ENCODE measurements around the gene ATP1A2. TPM values are rescaled to one million over a fixed set of nuclear protein-coding genes. Genes with fewer than 3 reads are reported as not detected.

ATP1A2 gene
- total RNA-seq, 1 donor from 2014 or later: 4.5 TPM

- Histone ChIP-seq H3K27me3 (ENCODE audit: low read depth) (no peaks in the 10 kb centered on the region), H3K27ac (peak overlapping the region; percentile 93), H3K9me3 (no peaks in the 10 kb centered on the region), H3K4me3 (peak overlapping the region; percentile 90), H3K4me1 (peaks cover 44% of the 10 kb centered on the region), H3K36me3 (peaks cover 10% of the 10 kb centered on the region)
- ATAC-seq: peak; percentile 92 to 93
- intact Hi-C loops (cut with DNase I): no loop called here
- DNase-seq: peak; percentile 98
- no peak for TF ChIP-seq CTCF (IDR thresholded peaks at IDR 0.05)
Measured at GRCh38 chr1:160098852-160099561, 16.6 kb upstream of the ATP1A2 start.

- Histone ChIP-seq H3K4me3 (no peak overlapping the region), H3K36me3 (peaks cover 2% of the 10 kb centered on the region), H3K4me1 (peaks cover 44% of the 10 kb centered on the region), H3K27me3 (ENCODE audit: low read depth) (no peaks in the 10 kb centered on the region), H3K9me3 (no peaks in the 10 kb centered on the region), H3K27ac (peak overlapping the region; percentile 93)
- no peak for TF ChIP-seq CTCF (IDR thresholded peaks at IDR 0.05)
- no peak for ATAC-seq
- intact Hi-C loops (cut with DNase I): no loop called here
- DNase-seq: no peak
Measured at GRCh38 chr1:160099716-160100375, 15.7 kb upstream of the ATP1A2 start.

GRCh38 chr1:160101037-160101716 lies 14.4 kb upstream of the ATP1A2 start:
- H3K27me3 ChIP-seq (ENCODE audit: low read depth): no peaks in the 10 kb centered on the region
- peak; percentile 84 for DNase-seq
- no peak overlapping the region for H3K4me3 ChIP-seq
- no peaks in the 10 kb centered on the region for H3K36me3 ChIP-seq
- peak overlapping the region; percentile 33 for H3K27ac ChIP-seq
- peak; percentile 43 to 66 for ATAC-seq
- peak; percentile 82 for TF ChIP-seq CTCF (IDR thresholded peaks at IDR 0.05)
- intact Hi-C loops (cut with DNase I): no loop called here
- H3K4me1 ChIP-seq: peaks cover 39% of the 10 kb centered on the region
- H3K9me3 ChIP-seq: no peaks in the 10 kb centered on the region

- Histone ChIP-seq H3K27me3 (ENCODE audit: low read depth) (no peaks in the 10 kb centered on the region), H3K27ac (peak overlapping the region; percentile 33), H3K9me3 (no peaks in the 10 kb centered on the region), H3K4me1 (peaks cover 31% of the 10 kb centered on the region), H3K36me3 (no peaks in the 10 kb centered on the region), H3K4me3 (no peak overlapping the region)
- intact Hi-C loops (cut with DNase I): no loop called here
- no peak for DNase-seq
- TF ChIP-seq CTCF (IDR thresholded peaks at IDR 0.05): no peak
- ATAC-seq: no peak
Measured at GRCh38 chr1:160101717-160102522, 13.6 kb upstream of the ATP1A2 start.

Measured in lower lobe of right lung (tissue), 2 donors.